ENCODE data around the gene DENND1C.

GRCh38 chr19:6418562-6418932, 63.0 kb downstream of the DENND1C start:
- TF ChIP-seq CTCF (IDR thresholded peaks at IDR 0.05; ENCODE audit: low read depth, low read length, poor library complexity, severe bottlenecking), result no peak
- TF ChIP-seq EZH2phosphoT487 (IDR thresholded peaks at IDR 0.05; ENCODE audit: borderline replicate concordance, low read length), result no peak

All from DOHH2 (cell line).